ENCODE measurements around the gene DGUOK.

- TF ChIP-seq POLR2A (IDR thresholded peaks at IDR 0.05; ENCODE audit: low read length): no peak
- no peak for TF ChIP-seq GATA1 (IDR thresholded peaks at IDR 0.05; ENCODE audit: low read depth, low read length)
Observed at GRCh38 chr2:73952499-73953446, 26.1 kb downstream of the DGUOK start.
